Lower leg skin (tissue), 3 donors: Measurements from ENCODE around the gene CHN2.

Experiments used
- POLR2A ChIP-seq, 2 donors: fragments of 450-650 bp; IDR thresholded peaks; one replicate each; pipeline ENCODE4 v1.6.1; 2016 to 2017; ENCODE audit warnings: antibody characterized with exemption in 2 of 2, mild to moderate bottlenecking in 1 of 2, moderate library complexity in 1 of 2
- TF ChIP-seq, protein P1 (sequence below), 3 donors: fragments of 450-650 bp; IDR thresholded peaks; one replicate each; pipeline ENCODE4 v1.5.1; 2016; ENCODE audit warnings: antibody characterized with exemption in 3 of 3, mild to moderate bottlenecking in 3 of 3, moderate library complexity in 2 of 3

- TF ChIP-seq, protein P1, sequence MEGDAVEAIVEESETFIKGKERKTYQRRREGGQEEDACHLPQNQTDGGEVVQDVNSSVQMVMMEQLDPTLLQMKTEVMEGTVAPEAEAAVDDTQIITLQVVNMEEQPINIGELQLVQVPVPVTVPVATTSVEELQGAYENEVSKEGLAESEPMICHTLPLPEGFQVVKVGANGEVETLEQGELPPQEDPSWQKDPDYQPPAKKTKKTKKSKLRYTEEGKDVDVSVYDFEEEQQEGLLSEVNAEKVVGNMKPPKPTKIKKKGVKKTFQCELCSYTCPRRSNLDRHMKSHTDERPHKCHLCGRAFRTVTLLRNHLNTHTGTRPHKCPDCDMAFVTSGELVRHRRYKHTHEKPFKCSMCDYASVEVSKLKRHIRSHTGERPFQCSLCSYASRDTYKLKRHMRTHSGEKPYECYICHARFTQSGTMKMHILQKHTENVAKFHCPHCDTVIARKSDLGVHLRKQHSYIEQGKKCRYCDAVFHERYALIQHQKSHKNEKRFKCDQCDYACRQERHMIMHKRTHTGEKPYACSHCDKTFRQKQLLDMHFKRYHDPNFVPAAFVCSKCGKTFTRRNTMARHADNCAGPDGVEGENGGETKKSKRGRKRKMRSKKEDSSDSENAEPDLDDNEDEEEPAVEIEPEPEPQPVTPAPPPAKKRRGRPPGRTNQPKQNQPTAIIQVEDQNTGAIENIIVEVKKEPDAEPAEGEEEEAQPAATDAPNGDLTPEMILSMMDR (IDR thresholded peaks at IDR 0.05) = no peak
- no peak for TF ChIP-seq POLR2A (IDR thresholded peaks at IDR 0.05)
Measured at GRCh38 chr7:29236071-29236580, 41.6 kb downstream of the CHN2 start.
